HEK293 (cell line): ENCODE measurements around the gene PSEN2.
"Not testable (repeated sequence)": the region's sequence is repeated elsewhere in the genome, so short reads cannot be mapped to it uniquely, and the experiment has no call there.

ENCODE experiments used
- HOXA7 ChIP-seq: sonication (generic); formaldehyde crosslinking; IDR thresholded peaks from 2 replicates; pipeline ENCODE4 v1.8.1; 2022; ENCODE audit warnings: missing genetic modification reagents, borderline replicate concordance
- ZNF214 ChIP-seq: fragments of 450-650 bp; formaldehyde crosslinking; IDR thresholded peaks from 2 replicates; pipeline ENCODE4 v1.5.1; 2017; ENCODE audit warnings: missing biosample characterization, mild to moderate bottlenecking, missing genetic modification characterization, borderline replicate concordance
- ZNF514 ChIP-seq: fragments of 450-650 bp; formaldehyde crosslinking; IDR thresholded peaks from 2 replicates; pipeline ENCODE4 v1.5.1; 2016; ENCODE audit warnings: missing biosample characterization, missing genetic modification characterization
- ZNF549 ChIP-seq: fragments of 450-650 bp; IDR thresholded peaks from 2 replicates; pipeline ENCODE4 v1.5.1; 2018; ENCODE audit warnings: missing biosample characterization, missing genetic modification characterization, mild to moderate bottlenecking, inconsistent platforms, moderate library complexity
- ZNF621 ChIP-seq: fragments of 450-650 bp; formaldehyde crosslinking; IDR thresholded peaks from 2 replicates; pipeline ENCODE4 v1.5.1; 2017; ENCODE audit warnings: missing biosample characterization, missing genetic modification characterization
- TF ChIP-seq, protein P1 (sequence below): fragments of 450-650 bp; formaldehyde crosslinking; IDR thresholded peaks from 2 replicates; pipeline ENCODE4 v1.5.1; 2016; ENCODE audit warnings: missing biosample characterization, missing genetic modification characterization
- TF ChIP-seq, protein P2 (sequence below): fragments of 450-650 bp; formaldehyde crosslinking; IDR thresholded peaks from 2 replicates; pipeline ENCODE4 v1.5.1; 2016; ENCODE audit warnings: missing biosample characterization, missing genetic modification characterization

DNA sequence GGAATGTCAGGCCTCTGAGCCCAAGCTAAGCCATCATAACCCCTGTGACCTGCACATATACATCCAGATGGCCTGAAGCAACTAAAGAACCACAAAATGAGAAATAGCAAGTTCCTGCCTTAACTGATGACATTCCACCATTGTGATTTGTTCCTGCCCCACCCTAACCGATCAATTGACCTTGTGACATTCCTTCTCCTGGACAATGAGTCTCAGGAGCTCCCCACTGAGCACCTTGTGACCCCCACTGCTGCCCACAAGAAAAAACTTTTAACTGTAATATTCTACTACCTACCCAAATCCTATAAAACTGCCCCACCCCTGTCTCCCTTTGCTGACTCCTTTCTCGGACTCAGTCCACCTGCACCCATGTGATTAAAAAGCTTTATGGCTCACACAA, 32.5 kb upstream of the PSEN2 start:
- TF ChIP-seq, protein P1, sequence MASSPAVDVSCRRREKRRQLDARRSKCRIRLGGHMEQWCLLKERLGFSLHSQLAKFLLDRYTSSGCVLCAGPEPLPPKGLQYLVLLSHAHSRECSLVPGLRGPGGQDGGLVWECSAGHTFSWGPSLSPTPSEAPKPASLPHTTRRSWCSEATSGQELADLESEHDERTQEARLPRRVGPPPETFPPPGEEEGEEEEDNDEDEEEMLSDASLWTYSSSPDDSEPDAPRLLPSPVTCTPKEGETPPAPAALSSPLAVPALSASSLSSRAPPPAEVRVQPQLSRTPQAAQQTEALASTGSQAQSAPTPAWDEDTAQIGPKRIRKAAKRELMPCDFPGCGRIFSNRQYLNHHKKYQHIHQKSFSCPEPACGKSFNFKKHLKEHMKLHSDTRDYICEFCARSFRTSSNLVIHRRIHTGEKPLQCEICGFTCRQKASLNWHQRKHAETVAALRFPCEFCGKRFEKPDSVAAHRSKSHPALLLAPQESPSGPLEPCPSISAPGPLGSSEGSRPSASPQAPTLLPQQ (tag by site-specific recombination) = not testable (repeated sequence)
- not testable (repeated sequence) for TF ChIP-seq ZNF214 (tag by site-specific recombination); HOXA7 (CRISPR knock-in tag); ZNF549 (tag by site-specific recombination); ZNF514 (tag by site-specific recombination); ZNF621
- TF ChIP-seq, protein P2, sequence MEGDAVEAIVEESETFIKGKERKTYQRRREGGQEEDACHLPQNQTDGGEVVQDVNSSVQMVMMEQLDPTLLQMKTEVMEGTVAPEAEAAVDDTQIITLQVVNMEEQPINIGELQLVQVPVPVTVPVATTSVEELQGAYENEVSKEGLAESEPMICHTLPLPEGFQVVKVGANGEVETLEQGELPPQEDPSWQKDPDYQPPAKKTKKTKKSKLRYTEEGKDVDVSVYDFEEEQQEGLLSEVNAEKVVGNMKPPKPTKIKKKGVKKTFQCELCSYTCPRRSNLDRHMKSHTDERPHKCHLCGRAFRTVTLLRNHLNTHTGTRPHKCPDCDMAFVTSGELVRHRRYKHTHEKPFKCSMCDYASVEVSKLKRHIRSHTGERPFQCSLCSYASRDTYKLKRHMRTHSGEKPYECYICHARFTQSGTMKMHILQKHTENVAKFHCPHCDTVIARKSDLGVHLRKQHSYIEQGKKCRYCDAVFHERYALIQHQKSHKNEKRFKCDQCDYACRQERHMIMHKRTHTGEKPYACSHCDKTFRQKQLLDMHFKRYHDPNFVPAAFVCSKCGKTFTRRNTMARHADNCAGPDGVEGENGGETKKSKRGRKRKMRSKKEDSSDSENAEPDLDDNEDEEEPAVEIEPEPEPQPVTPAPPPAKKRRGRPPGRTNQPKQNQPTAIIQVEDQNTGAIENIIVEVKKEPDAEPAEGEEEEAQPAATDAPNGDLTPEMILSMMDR (tag by site-specific recombination) = not testable (repeated sequence)
